GM19468 (cell line): ENCODE results near the gene FYB1.

Experiments
- ATAC-seq: cut with Tn5 transposase; IDR thresholded peaks from one replicate; pipeline ENCODE4 v1.9.1; 2021; ENCODE audit warnings: mild to moderate bottlenecking, moderate library complexity, moderate number of reproducible peaks; ENCODE audit not compliant: unreplicated experiment; ENCODE audit errors: extremely low read depth

FYB1 gene

GRCh38 chr5:39102684-39103155 is 116.6 kb downstream of the FYB1 start:
- no peak for ATAC-seq

- ATAC-seq = no peak
Measured at GRCh38 chr5:39100851-39101396, 118.4 kb downstream of the FYB1 start.

- ATAC-seq = no peak
Measured at GRCh38 chr5:39100301-39100850, 119.0 kb downstream of the FYB1 start.

- ATAC-seq = no peak
Measured at GRCh38 chr5:39099831-39100230, 119.5 kb downstream of the FYB1 start.

- no peak for ATAC-seq
Measured at GRCh38 chr5:39093352-39093751, 126.0 kb downstream of the FYB1 start.

GRCh38 chr5:39092581-39093351 is 126.6 kb downstream of the FYB1 start:
- ATAC-seq = no peak

GRCh38 chr5:39091940-39092580 is 127.3 kb downstream of the FYB1 start:
- ATAC-seq = no peak

- ATAC-seq = no peak
Measured at GRCh38 chr5:39083968-39084367, 135.4 kb downstream of the FYB1 start.

GRCh38 chr5:39082995-39083394 is 136.4 kb downstream of the FYB1 start:
- ATAC-seq = no peak

GRCh38 chr5:39080597-39081204 is 138.7 kb downstream of the FYB1 start:
- ATAC-seq = no peak

GRCh38 chr5:39080168-39080567 is 139.2 kb downstream of the FYB1 start:
- ATAC-seq = no peak

GRCh38 chr5:39079147-39079546 is 140.2 kb downstream of the FYB1 start:
- no peak for ATAC-seq

- peak; percentile 10 for ATAC-seq
Measured at GRCh38 chr5:39076757-39077728, 142.3 kb downstream of the FYB1 start.

GRCh38 chr5:39076101-39076756 is 143.1 kb downstream of the FYB1 start:
- no peak for ATAC-seq

- ATAC-seq = peak; percentile 56
Measured at GRCh38 chr5:39074017-39074814, 145.1 kb downstream of the FYB1 start, which contains the start of gene RICTOR. RICTOR (minus strand) TSS chr5:39074399; CDS start chr5:39074377, 22 bp downstream.

GRCh38 chr5:39073767-39074016 is 145.7 kb downstream of the FYB1 start:
- ATAC-seq = peak; percentile 6

GRCh38 chr5:39072925-39073766 is 146.2 kb downstream of the FYB1 start:
- peak; percentile 11 for ATAC-seq

- no peak for ATAC-seq
Measured at GRCh38 chr5:39068099-39068498, 151.3 kb downstream of the FYB1 start.
